GM06990 (cell line): ENCODE data around the gene PRR7.

ENCODE experiments used
- DNase-seq: peaks from one replicate; pipeline ENCODE4 v3.0.0-alpha.2; 2011; ENCODE audit not compliant: insufficient read length; ENCODE audit errors: extremely low read depth
- H3K27me3 ChIP-seq: replicated peaks from 2 replicates; pipeline ENCODE4 v1.6.0; 2011; ENCODE audit warnings: low read length; ENCODE audit not compliant: control insufficient read depth, insufficient read depth
- H3K36me3 ChIP-seq: 2 replicates; pipeline ENCODE4 v1.5.1; 2011; ENCODE audit warnings: low read length; ENCODE audit not compliant: control insufficient read depth, insufficient read depth
- H3K4me3 ChIP-seq: replicated peaks from 2 replicates; pipeline ENCODE4 v1.5.1; 2011; ENCODE audit warnings: low read depth, mild to moderate bottlenecking, control low read depth, low read length
- CTCF ChIP-seq: IDR thresholded peaks from 2 replicates; pipeline ENCODE4 v1.5.1; 2011; ENCODE audit warnings: low read length, control low read depth, mild to moderate bottlenecking, inconsistent platforms; ENCODE audit not compliant: insufficient read depth, poor library complexity, severe bottlenecking

Gene PRR7

GRCh38 chr5:177446200-177447065, at the start of gene PRR7:
Gene PRR7 (plus strand): TSS chr5:177446814. CDS start chr5:177455068, 8,254 bp downstream.
- Histone ChIP-seq H3K36me3 (peaks cover 12% of the 10 kb centered on the region), H3K27me3 (no peaks in the 10 kb centered on the region), H3K4me3 (peak within 1 kb of the TSS; percentile 65)
- no peak for TF ChIP-seq CTCF
- peak; percentile 89 for DNase-seq

GRCh38 chr5:177397875-177398390, 48.7 kb upstream of the PRR7 start:
- H3K36me3 ChIP-seq, result no peaks in the 10 kb centered on the region
- H3K27me3 ChIP-seq, result no peaks in the 10 kb centered on the region
- H3K4me3 ChIP-seq, result no peak overlapping the region
- no peak for DNase-seq
- TF ChIP-seq CTCF, result no peak

GRCh38 chr5:177399997-177400868, 46.4 kb upstream of the PRR7 start, which contains the start of gene PFN3:
Gene PFN3 (minus strand): TSS chr5:177400661. CDS start chr5:177400576, 85 bp downstream.
- H3K27me3 ChIP-seq, result no peaks in the 10 kb centered on the region
- no peak for TF ChIP-seq CTCF
- no peaks in the 10 kb centered on the region for H3K36me3 ChIP-seq
- H3K4me3 ChIP-seq, result no peak within 1 kb of the TSS
- no peak for DNase-seq

GRCh38 chr5:177402271-177403043, 44.2 kb upstream of the PRR7 start:
- H3K4me3 ChIP-seq, result peak overlapping the region; percentile 67
- no peaks in the 10 kb centered on the region for H3K27me3 ChIP-seq
- no peaks in the 10 kb centered on the region for H3K36me3 ChIP-seq
- DNase-seq, result peak; percentile 44
- peak; percentile 50 for TF ChIP-seq CTCF

- Histone ChIP-seq H3K36me3 (no peaks in the 10 kb centered on the region), H3K27me3 (no peaks in the 10 kb centered on the region), H3K4me3 (peak overlapping the region; percentile 67)
- no peak for DNase-seq
- peak; percentile 22 for TF ChIP-seq CTCF
Measured at GRCh38 chr5:177403102-177403791, 43.4 kb upstream of the PRR7 start.
